HepG2 (cell line): Measurements from ENCODE around the gene HYAL1. TPM values are rescaled to one million over a fixed set of nuclear protein-coding genes. Genes with fewer than 3 reads are reported as not detected.

ENCODE experiments used
- E2F1 ChIP-seq: sonication (generic); formaldehyde crosslinking; IDR thresholded peaks from 2 replicates; pipeline ENCODE4 v1.5.0; 2020; ENCODE audit warnings: missing genetic modification reagents
- ETV5 ChIP-seq: IDR thresholded peaks from 2 replicates; pipeline ENCODE4 v1.6.1; 2018; ENCODE audit warnings: missing biosample characterization, missing genetic modification reagents, inconsistent platforms, borderline replicate concordance
- FOXM1 ChIP-seq: sonication (generic); formaldehyde crosslinking; IDR thresholded peaks from 2 replicates; pipeline ENCODE4 v1.5.0; 2020; ENCODE audit warnings: missing genetic modification reagents
- GATAD2A ChIP-seq: IDR thresholded peaks from 2 replicates; pipeline ENCODE4 v1.6.1; 2016
- HDAC6 ChIP-seq: fragments of 200-600 bp; sonication (generic); IDR thresholded peaks from 2 replicates; pipeline ENCODE4 v1.7.0; 2017; ENCODE audit warnings: mild to moderate bottlenecking, antibody characterized with exemption, low read length, low read depth
- MXI1 ChIP-seq: IDR thresholded peaks from 3 replicates; pipeline ENCODE4 v1.6.1; 2012; ENCODE audit warnings: low read depth, low read length, inconsistent platforms, borderline replicate concordance
- MYNN ChIP-seq: sonication (generic); formaldehyde crosslinking; IDR thresholded peaks from 2 replicates; pipeline ENCODE4 v1.4.0; 2020; ENCODE audit warnings: mild to moderate bottlenecking, low read depth, missing genetic modification reagents
- NFKBIZ ChIP-seq: IDR thresholded peaks from 2 replicates; pipeline ENCODE4 v1.6.1; 2018; ENCODE audit warnings: missing genetic modification reagents, missing compliant biosample characterization
- RXRA ChIP-seq: sonication (generic); formaldehyde crosslinking; IDR thresholded peaks from 2 replicates; pipeline ENCODE4 v1.5.1; 2020; ENCODE audit warnings: missing genetic modification reagents
- SOX13 ChIP-seq, 3 experiments: fragments of 450-650 bp in 1 of 3; sonication (generic) in 1 of 3; formaldehyde crosslinking in 1 of 3; IDR thresholded peaks in 2 of 3; conservative IDR thresholded peaks in 1 of 3; 2 replicates each; pipeline versions ENCODE4 v1.5.0 to v1.6.1; 2016 to 2020; ENCODE audit warnings: antibody characterized with exemption in 1 of 3, mild to moderate bottlenecking in 1 of 3, missing compliant biosample characterization in 1 of 3, missing genetic modification reagents in 1 of 3, moderate library complexity in 1 of 3
- TFDP2 ChIP-seq: sonication (generic); formaldehyde crosslinking; IDR thresholded peaks from 2 replicates; pipeline ENCODE4 v1.4.0; 2020; ENCODE audit warnings: missing genetic modification reagents
- TIGD3 ChIP-seq: sonication (generic); formaldehyde crosslinking; IDR thresholded peaks from 2 replicates; pipeline ENCODE4 v1.5.1; 2020; ENCODE audit warnings: mild to moderate bottlenecking, missing genetic modification reagents, borderline replicate concordance
- TOPORS ChIP-seq: sonication (generic); formaldehyde crosslinking; IDR thresholded peaks from 2 replicates; pipeline ENCODE4 v1.8.0; 2023; ENCODE audit warnings: mild to moderate bottlenecking, missing genetic modification reagents
- ZFX ChIP-seq: sonication (generic); formaldehyde crosslinking; IDR thresholded peaks from 2 replicates; pipeline ENCODE4 v1.4.0; 2020; ENCODE audit warnings: mild to moderate bottlenecking, low read depth, missing genetic modification reagents, moderate library complexity
- ZHX2 ChIP-seq, 2 experiments: sonication (generic) in 1 of 2; formaldehyde crosslinking in 1 of 2; IDR thresholded peaks; 2 replicates each; pipeline versions ENCODE4 v1.6.1 to v1.9.0; 2014 to 2022; ENCODE audit warnings: antibody characterized with exemption in 1 of 2, borderline replicate concordance in 1 of 2, inconsistent platforms in 1 of 2, low read depth in 1 of 2, missing genetic modification reagents in 1 of 2
- ZMYM3 ChIP-seq: sonication (generic); formaldehyde crosslinking; IDR thresholded peaks from 2 replicates; pipeline ENCODE4 v1.5.1; 2020; ENCODE audit warnings: mild to moderate bottlenecking, missing genetic modification reagents
- ZNF230 ChIP-seq: sonication (generic); formaldehyde crosslinking; IDR thresholded peaks from 2 replicates; pipeline ENCODE4 v1.4.0; 2020; ENCODE audit warnings: mild to moderate bottlenecking, missing genetic modification reagents
- ZNF670 ChIP-seq: sonication (generic); formaldehyde crosslinking; IDR thresholded peaks from 2 replicates; pipeline ENCODE4 v1.8.0; 2022; ENCODE audit warnings: mild to moderate bottlenecking, missing genetic modification reagents, borderline replicate concordance
- polyA plus RNA-seq, 8 experiments: library from polyadenylated mRNA; depleted of rRNA in 3 of 8; stranded (reverse) in 7 of 8; unstranded in 1 of 8; fragments of >200 nt; fragmentation: Illumina TruSeq in 4 of 8; extraction: Trizol in 4 of 8; gene quantifications; 2 replicates each; pipeline versions ENCODE4 v1.2.1 to v1.2.3, GENCODE V29; 2011 to 2016; ENCODE audit warnings: low read depth in 4 of 8, missing spikeins in 1 of 8, mixed read lengths in 1 of 8; ENCODE audit not compliant: insufficient read depth in 1 of 8
- total RNA-seq, 5 experiments: library from RNA; depleted of rRNA; stranded (reverse); fragments of >200 nt; fragmentation: Illumina TruSeq; extraction: Trizol; gene quantifications; 2 replicates each; pipeline ENCODE4 v1.2.3, GENCODE V29; 2016; ENCODE audit warnings: low read depth in 1 of 5

Gene HYAL1
- total and polyA plus RNA-seq, 2 of the 13 experiments (the other 11 are each of a cell fraction or from before 2014, with no cell fraction given), result 76.5 to 193 TPM

GRCh38 chr3:50292159-50293078, 11.0 kb downstream of the HYAL1 start, which contains the start of gene IFRD2 (continued):
- no peak for TF ChIP-seq TIGD3 (CRISPR knock-in tag)
- peak; percentile 88; the same call in 1 of the 2 replicates for TF ChIP-seq ZNF670
- TF ChIP-seq ZHX2 (IDR thresholded peaks at IDR 0.05; ENCODE audit: low read depth), result peak; percentile 93
- no peak for TF ChIP-seq ZHX2 (CRISPR knock-in tag; IDR thresholded peaks at IDR 0.05; ENCODE audit: borderline replicate concordance)
- TF ChIP-seq E2F1 (CRISPR knock-in tag), result peak; percentile 88
- no peak; the same call in 1 of the 2 replicates for TF ChIP-seq ZMYM3 (CRISPR knock-in tag)
- TF ChIP-seq MYNN (CRISPR knock-in tag), result no peak
- no peak for TF ChIP-seq SOX13 (IDR thresholded peaks at IDR 0.05)
- peak in 1 of 2 experiments; percentile 22; a peak in 2 of 4 replicates for TF ChIP-seq SOX13 (CRISPR knock-in tag; conservative IDR thresholded peaks at IDR 0.05 in 1 of 2, IDR thresholded peaks at IDR 0.05 in 1 of 2)
- peak; percentile 89; the same call in 2 of the 3 replicates for TF ChIP-seq MXI1
- peak; percentile 88 for TF ChIP-seq TFDP2 (CRISPR knock-in tag)
- TF ChIP-seq NFKBIZ (CRISPR knock-in tag), result 0 out of 2 replicates have a peak, but pooled peaks have one; percentile 52
- TF ChIP-seq TOPORS, result peak; percentile 12; the same call in 1 of the 2 replicates
- TF ChIP-seq ETV5 (CRISPR knock-in tag), result no peak
- TF ChIP-seq ZFX, result peak; percentile 79
- TF ChIP-seq ZNF230 (CRISPR knock-in tag), result no peak
- TF ChIP-seq RXRA, result peak; percentile 60; the same call in 1 of the 2 replicates
- no peak for TF ChIP-seq HDAC6
- TF ChIP-seq FOXM1 (CRISPR knock-in tag), result no peak
- TF ChIP-seq GATAD2A, result no peak; the same call in 1 of the 2 replicates
